ENCODE measurements around the gene PPP2R2B.

GRCh38 chr5:146791471-146791870 lies 87.1 kb downstream of the PPP2R2B start:
- TF ChIP-seq POLR2A (IDR thresholded peaks at IDR 0.05) (no peak), CTCF (IDR thresholded peaks at IDR 0.05) (no peak)

All from testis (tissue), 2 donors.